GM19324 (cell line): ENCODE results near the gene HTR2A.

Experiments used
- ATAC-seq: cut with Tn5 transposase; IDR thresholded peaks from one replicate; pipeline ENCODE4 v1.9.1; 2021; ENCODE audit warnings: mild to moderate bottlenecking, moderate library complexity; ENCODE audit not compliant: unreplicated experiment, low FRiP score

HTR2A gene

GRCh38 chr13:46896341-46897137, at the start of gene HTR2A:
Gene HTR2A, minus strand, starts transcription at chr13:46897053. Its CDS starts 1,147 bp downstream, at chr13:46895906.
- ATAC-seq: no peak

DNA sequence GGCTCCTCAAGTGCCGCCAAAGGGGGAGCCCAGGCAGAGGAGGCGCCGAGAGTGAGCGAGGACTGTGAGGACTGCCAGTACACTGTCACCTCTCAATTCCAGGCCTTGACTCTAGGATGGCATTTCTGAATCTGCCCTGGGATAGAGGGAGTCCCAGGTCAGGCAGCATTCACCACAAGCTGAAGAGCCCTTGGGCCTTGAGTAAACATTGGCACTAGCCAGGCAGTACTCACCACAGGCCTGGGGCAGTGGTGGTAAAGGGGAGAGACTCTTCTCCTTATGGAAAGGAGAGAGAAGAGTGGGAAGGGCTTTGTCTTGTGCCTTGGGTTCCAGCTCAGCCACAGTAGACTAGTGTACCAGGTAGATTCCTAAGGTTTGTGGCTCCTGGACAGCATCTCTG, 39.7 kb upstream of the HTR2A start:
- ATAC-seq: no peak

GRCh38 chr13:46934749-46935148, 37.9 kb upstream of the HTR2A start:
- ATAC-seq: no peak

- ATAC-seq: no peak
Measured at GRCh38 chr13:46926916-46927590, 30.2 kb upstream of the HTR2A start.

DNA sequence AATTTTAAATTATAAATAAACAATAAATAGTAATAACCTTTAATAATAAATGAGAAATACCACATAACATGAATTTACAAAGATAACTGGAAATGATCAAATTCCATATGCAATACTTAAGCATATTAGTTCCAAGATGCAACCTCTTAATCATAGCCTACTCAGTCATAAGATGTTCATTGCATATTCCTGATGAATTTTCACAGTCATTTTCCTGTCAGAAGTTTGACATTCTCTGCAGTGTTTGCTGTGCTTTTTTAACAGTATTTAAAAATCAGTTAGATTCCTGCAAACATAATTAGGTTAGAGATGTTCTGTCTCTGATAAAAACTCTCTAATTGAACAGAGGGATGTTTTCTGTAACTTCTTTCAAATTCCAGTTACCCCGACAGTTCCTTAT, 28.6 kb upstream of the HTR2A start:
- no peak for ATAC-seq

- no peak for ATAC-seq
Measured at GRCh38 chr13:46914341-46914740, 17.5 kb upstream of the HTR2A start.

DNA sequence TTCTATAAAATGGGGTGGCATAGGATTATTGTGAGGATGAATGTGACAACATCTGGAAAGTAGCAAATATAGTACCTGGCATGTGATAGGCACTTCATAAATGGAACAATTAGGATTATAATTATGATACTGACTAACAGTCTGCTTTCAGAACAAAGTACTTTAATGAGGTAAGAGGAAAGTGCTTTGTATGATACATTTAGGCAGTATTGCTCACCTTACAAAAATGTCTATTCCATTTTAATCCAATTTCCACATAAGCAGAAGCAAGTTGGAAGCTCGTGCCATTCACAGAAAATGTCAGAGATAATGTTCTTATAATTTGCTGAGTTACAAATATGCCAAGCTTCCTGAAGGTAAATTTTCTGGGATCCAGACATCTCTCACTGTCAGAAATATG, 16.9 kb upstream of the HTR2A start:
- ATAC-seq: no peak

DNA sequence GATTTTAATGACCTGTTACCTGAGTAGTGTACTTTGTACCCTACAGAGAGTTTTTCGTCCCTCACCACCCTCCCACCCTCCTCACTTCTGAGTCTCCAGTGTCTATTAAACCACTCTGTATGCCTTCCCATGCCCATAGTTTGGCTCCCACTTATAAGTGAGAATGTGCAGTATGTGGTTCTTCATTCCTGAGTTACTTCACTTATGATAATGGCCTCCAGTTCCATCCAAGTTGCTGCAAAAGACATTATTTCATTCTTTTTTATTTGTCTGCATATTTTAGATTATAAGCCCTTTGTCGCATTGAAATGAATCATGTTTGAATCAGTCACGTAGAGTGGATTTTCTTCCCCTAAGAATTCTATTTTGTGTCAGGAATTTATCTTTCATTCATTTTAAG, 12.2 kb upstream of the HTR2A start:
- ATAC-seq: no peak

GRCh38 chr13:46908501-46908900, 11.6 kb upstream of the HTR2A start:
- no peak for ATAC-seq

DNA sequence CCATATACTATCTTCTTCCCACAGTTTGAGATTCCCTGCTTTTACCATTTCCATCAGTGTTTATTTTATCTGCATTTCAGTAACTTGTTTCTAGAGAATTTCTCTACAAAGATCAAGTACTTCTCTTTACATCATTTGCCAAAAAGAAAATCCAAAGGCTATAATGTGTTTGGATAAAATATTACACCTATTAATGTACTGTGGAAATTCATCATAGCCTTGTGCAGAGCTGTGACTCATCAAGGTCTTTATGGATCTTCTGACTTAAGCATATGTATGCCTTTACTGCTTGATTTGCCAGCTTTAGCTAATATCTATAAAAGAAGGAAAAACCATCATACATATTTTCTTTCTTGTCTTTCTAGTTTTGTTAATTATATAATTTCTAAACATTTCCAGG, 9.6 kb upstream of the HTR2A start:
- ATAC-seq: no peak

- no peak for ATAC-seq
Measured at GRCh38 chr13:46905249-46905648, 8.4 kb upstream of the HTR2A start.

- no peak for ATAC-seq
Measured at GRCh38 chr13:46903748-46904147, 6.9 kb upstream of the HTR2A start.

DNA sequence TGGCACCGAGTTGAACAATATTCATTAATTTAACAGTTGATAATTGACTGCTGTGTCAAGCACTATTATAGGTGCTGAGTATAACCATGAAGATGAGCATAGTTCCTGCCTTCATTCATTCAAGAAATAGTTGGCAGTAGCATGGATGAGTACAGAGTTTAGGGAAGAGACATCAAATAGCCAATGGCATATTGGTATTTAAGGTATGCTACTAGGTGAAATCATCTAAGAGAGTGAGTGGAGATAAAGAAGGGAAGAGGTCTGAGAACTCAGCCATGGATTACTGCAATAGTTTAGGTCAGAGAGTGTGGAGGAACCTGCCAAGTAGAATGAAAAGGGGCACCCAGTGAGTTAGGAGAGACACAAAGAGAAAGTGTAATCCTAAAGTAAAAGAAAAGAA, 4.9 kb upstream of the HTR2A start:
- ATAC-seq: no peak

DNA sequence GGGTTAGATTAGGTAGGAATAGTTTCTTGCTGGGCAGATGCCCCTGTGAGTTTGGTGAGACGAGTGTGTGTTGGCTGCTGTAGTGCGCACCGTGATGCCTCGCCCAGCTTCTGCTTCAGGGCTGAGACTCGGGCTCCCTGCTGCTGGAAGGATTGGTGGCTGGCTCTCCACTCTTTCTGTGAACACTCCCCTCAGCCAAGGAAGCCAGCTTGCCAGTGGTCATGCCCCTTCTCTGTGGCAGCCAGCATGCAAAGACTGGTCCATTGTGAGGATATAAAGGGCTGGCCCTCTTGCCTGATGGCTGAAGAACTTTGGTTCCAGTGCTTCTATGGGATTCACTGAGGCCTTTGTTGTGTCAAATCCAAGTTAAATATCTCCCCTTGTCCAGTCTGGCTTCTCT, 2.9 kb upstream of the HTR2A start:
- ATAC-seq: no peak

GRCh38 chr13:46895381-46895780, 1.5 kb downstream of the HTR2A start:
- no peak for ATAC-seq

GRCh38 chr13:46894568-46894967, 2.3 kb downstream of the HTR2A start:
- ATAC-seq: no peak

DNA sequence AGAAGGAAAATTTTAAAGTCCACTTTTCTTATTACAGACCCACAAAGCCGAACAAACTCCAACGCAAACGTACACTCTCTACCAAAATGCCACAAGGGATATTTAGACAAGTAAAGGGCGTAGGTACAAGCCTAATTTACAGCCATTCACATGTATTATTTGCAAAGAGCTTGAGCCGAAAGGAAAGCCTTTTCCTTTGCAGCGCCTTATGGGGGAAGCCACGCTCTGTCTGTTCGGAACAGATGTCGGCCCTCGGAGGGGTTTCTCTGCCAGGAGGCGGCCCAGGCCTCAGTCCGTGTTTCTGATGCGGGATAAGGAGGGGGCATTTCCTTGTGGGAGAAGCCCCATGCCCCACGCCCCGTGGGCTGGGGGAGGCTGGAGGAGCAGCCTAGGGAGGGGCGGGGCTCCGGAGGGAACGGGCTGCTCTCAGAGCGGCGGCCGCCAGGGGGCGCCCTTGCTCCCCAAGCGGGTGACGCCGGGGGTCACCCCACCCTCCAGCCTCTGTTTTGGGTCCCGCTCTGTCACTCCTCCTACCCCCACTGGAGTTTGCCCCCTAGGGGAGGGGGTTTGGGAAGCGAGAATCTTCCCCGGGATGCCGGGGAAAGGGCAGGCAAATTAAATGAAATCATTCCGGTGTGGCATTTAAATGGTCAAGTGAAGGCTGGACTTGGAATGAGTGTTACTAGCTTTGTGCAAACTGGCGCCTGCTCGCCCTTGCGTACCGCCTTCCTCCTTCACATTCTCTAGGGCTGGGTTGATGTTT, 2.9 kb downstream of the HTR2A start:
- peak; percentile 72 for ATAC-seq

GRCh38 chr13:46893221-46893740, 3.6 kb downstream of the HTR2A start:
- no peak for ATAC-seq

DNA sequence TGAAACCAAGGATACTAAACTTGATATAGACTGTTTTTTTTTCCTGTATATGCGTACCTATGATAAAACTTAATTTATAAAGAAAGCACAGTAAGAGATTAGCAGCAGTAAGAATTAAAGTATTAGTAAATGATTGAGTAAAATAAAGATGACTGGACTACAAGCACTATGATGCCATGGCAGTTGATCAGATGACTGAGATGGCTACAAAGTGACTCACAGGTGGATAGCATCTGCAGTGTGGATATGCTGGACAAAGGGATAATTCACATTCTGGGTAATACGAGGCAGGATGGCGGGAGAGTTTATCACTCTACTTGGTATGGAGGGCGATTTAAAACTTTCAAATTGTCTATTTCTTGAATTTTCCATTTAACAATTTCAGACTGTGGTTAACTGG, 11.8 kb downstream of the HTR2A start:
- ATAC-seq: no peak

DNA sequence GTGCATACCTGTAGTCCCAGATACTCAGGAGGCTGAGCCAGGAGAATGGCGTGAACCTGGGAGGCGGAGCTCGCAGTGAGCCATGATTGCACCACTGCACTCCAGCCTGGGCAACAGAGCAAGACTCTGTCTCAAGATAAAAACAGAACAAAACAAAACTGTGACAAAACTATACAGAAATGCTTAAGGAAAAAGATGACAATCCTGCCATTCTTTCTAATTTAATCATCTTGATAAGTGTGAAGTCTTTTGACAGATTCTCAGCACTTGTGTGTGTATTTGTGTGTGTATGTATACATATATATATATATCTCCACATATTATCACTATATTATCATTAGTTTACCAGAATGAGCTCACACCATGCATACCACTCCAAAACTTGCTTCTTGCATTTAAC, 12.3 kb downstream of the HTR2A start:
- no peak for ATAC-seq

DNA sequence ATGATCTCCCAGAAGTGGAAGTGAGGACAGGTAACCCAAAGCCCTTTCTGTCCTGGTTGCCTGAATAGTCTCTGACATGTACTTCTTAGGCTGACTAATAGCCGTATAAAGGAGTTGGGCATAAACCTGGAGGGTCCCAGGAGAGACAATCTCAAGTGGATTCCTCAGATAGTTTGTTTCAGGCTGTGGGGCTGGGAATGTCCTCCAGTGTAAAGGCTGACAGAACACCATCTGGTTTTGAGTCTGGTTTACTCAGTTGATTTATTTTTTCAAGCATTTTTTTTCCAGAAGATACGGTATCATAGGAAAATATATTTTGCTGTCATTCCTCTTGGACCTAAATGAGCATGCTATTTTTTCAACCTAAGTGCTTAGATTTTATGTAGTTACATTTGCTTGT, 15.2 kb downstream of the HTR2A start:
- ATAC-seq: no peak
